PFSK-1 (cell line): ENCODE results near the gene NDEL1.

Experiments
- FOXP2 ChIP-seq: optimal IDR thresholded peaks from 2 replicates; pipeline ENCODE3; 2011; ENCODE audit warnings: borderline replicate concordance, control low read depth, inconsistent platforms; ENCODE audit not compliant: insufficient read depth; ENCODE audit errors: extremely low read length, extremely low read depth
- POLR2AphosphoS5 ChIP-seq: IDR thresholded peaks from 2 replicates; pipeline ENCODE4 v1.6.1; 2012; ENCODE audit warnings: low read depth, mild to moderate bottlenecking, control low read depth, low read length, moderate library complexity
- SIN3A ChIP-seq: IDR thresholded peaks from 2 replicates; pipeline ENCODE4 v1.6.1; 2012; ENCODE audit warnings: mild to moderate bottlenecking, low read length, moderate library complexity, borderline replicate concordance; ENCODE audit not compliant: insufficient read depth
- TAF1 ChIP-seq: IDR thresholded peaks from 2 replicates; pipeline ENCODE4 v1.6.1; 2012; ENCODE audit warnings: low read length, control low read depth, borderline replicate concordance; ENCODE audit not compliant: insufficient read depth
- TF ChIP-seq, protein P1 (sequence below), 2 experiments: IDR thresholded peaks; 2 replicates each; pipeline versions ENCODE4 v1.6.1 to v1.8.0; 2011 to 2012; ENCODE audit warnings: low read depth in 2 of 2, low read length in 2 of 2, control low read depth in 1 of 2, inconsistent platforms in 1 of 2, mild to moderate bottlenecking in 1 of 2, moderate library complexity in 1 of 2; ENCODE audit not compliant: insufficient read depth in 1 of 2

Gene NDEL1

DNA sequence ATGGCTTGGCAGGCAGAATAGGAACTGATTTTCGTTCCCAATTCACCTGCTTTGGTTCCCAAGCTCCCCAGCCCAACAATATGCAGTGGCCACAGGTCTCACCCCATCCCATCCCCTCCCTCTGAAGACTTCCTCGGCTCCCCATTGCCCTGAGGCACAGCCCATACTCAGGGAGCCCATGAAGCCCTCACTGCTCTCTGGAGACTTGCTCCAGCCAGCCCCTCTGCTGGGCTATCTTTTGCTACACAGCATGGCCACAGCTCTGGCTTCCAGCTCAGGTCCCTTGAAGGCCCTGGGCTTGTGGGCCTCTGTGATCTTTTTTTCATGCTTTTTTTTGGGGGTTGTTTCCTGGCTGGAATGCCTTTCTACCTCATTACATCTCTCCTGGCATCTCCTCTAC lies 29.5 kb upstream of the NDEL1 start:
- no peak for TF ChIP-seq FOXP2
- TF ChIP-seq SIN3A: no peak
- TF ChIP-seq POLR2AphosphoS5: no peak
- TF ChIP-seq, protein P1, sequence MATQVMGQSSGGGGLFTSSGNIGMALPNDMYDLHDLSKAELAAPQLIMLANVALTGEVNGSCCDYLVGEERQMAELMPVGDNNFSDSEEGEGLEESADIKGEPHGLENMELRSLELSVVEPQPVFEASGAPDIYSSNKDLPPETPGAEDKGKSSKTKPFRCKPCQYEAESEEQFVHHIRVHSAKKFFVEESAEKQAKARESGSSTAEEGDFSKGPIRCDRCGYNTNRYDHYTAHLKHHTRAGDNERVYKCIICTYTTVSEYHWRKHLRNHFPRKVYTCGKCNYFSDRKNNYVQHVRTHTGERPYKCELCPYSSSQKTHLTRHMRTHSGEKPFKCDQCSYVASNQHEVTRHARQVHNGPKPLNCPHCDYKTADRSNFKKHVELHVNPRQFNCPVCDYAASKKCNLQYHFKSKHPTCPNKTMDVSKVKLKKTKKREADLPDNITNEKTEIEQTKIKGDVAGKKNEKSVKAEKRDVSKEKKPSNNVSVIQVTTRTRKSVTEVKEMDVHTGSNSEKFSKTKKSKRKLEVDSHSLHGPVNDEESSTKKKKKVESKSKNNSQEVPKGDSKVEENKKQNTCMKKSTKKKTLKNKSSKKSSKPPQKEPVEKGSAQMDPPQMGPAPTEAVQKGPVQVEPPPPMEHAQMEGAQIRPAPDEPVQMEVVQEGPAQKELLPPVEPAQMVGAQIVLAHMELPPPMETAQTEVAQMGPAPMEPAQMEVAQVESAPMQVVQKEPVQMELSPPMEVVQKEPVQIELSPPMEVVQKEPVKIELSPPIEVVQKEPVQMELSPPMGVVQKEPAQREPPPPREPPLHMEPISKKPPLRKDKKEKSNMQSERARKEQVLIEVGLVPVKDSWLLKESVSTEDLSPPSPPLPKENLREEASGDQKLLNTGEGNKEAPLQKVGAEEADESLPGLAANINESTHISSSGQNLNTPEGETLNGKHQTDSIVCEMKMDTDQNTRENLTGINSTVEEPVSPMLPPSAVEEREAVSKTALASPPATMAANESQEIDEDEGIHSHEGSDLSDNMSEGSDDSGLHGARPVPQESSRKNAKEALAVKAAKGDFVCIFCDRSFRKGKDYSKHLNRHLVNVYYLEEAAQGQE (IDR thresholded peaks at IDR 0.05; ENCODE audit: insufficient read depth in 1 of 2, low read depth in 2 of 2, low read length in 2 of 2): no peak
- TF ChIP-seq TAF1: no peak

GRCh38 chr17:8408371-8408770 lies 27.3 kb upstream of the NDEL1 start:
- no peak for TF ChIP-seq POLR2AphosphoS5
- TF ChIP-seq, protein P1 (IDR thresholded peaks at IDR 0.05; ENCODE audit: insufficient read depth in 1 of 2, low read depth in 2 of 2, low read length in 2 of 2): no peak
- no peak for TF ChIP-seq TAF1

- TF ChIP-seq POLR2AphosphoS5: no peak
- TF ChIP-seq, protein P1 (IDR thresholded peaks at IDR 0.05; ENCODE audit: insufficient read depth in 1 of 2, low read depth in 2 of 2, low read length in 2 of 2): 0 out of 4 replicates have a peak, but pooled peaks of 1 of the 2 experiments have one; percentile 7
Measured at GRCh38 chr17:8409966-8410882, 25.5 kb upstream of the NDEL1 start.

- TF ChIP-seq, protein P1 (IDR thresholded peaks at IDR 0.05; ENCODE audit: insufficient read depth in 1 of 2, low read depth in 2 of 2, low read length in 2 of 2): no peak
- TF ChIP-seq SIN3A (no peak), FOXP2 (no peak), POLR2AphosphoS5 (no peak), TAF1 (no peak)
Measured at GRCh38 chr17:8410883-8411238, 24.8 kb upstream of the NDEL1 start.

GRCh38 chr17:8412089-8412488 lies 23.6 kb upstream of the NDEL1 start:
- TF ChIP-seq, protein P1 (IDR thresholded peaks at IDR 0.05; ENCODE audit: insufficient read depth in 1 of 2, low read depth in 2 of 2, low read length in 2 of 2): no peak
- TF ChIP-seq TAF1 (no peak), POLR2AphosphoS5 (no peak)
